Thoracic aorta endothelial cell (primary cell): ENCODE measurements around the gene SLC35A3. TPM values are rescaled to one million over a fixed set of nuclear protein-coding genes. Genes with fewer than 3 reads are reported as not detected.

Experiments used
- small RNA-seq: library from RNA; depleted of rRNA; stranded (forward); fragments of <200 nt; gene quantifications from one replicate; pipeline ENCODE3, GENCODE V24; 2012
- total RNA-seq: library from RNA; depleted of rRNA; stranded (reverse); fragments of >200 nt; gene quantifications from 2 replicates; pipeline ENCODE4 v1.2.3, GENCODE V29; 2012

The SLC35A3 gene
- total RNA-seq = 44.1 and 44.7 TPM in 2 replicates

GRCh38 chr1:99969729-99970621 lies at the start of gene SLC35A3:
SLC35A3 (plus strand) TSS chr1:99969996; CDS start chr1:99993555, 23,559 bp downstream.

Small RNA genes lying within 50 kb of the gene (small RNA-seq; reads per million reads assigned to genes)
- gene RNU6-1318P (0.28 reads per million), gene RNU6-750P (not detected)

Other genes with a start within 250 kb of the SLC35A3 start
- gene FRRS1, start 203.4 kb upstream of the SLC35A3 start, total RNA-seq = 2.0 and 2.7 TPM in 2 replicates
- gene AGL, start 119.6 kb upstream of the SLC35A3 start, total RNA-seq = 19.7 and 23.7 TPM in 2 replicates
- 7.6 and 12.9 TPM in 2 replicates for gene SASS6, start 162.9 kb downstream of the SLC35A3 start, total RNA-seq
- 20.2 and 21.7 TPM in 2 replicates for gene TRMT13, start 163.2 kb downstream of the SLC35A3 start, total RNA-seq
- 0.43 and 0.53 TPM in 2 replicates for gene LRRC39, start 208.3 kb downstream of the SLC35A3 start, total RNA-seq